GM18498 (cell line): Measurements from ENCODE around the gene EFNA2.

Experiments
- ATAC-seq: cut with Tn5 transposase; IDR thresholded peaks from one replicate; pipeline ENCODE4 v1.9.1; 2021; ENCODE audit warnings: mild to moderate bottlenecking, moderate library complexity; ENCODE audit not compliant: unreplicated experiment

The EFNA2 gene

DNA sequence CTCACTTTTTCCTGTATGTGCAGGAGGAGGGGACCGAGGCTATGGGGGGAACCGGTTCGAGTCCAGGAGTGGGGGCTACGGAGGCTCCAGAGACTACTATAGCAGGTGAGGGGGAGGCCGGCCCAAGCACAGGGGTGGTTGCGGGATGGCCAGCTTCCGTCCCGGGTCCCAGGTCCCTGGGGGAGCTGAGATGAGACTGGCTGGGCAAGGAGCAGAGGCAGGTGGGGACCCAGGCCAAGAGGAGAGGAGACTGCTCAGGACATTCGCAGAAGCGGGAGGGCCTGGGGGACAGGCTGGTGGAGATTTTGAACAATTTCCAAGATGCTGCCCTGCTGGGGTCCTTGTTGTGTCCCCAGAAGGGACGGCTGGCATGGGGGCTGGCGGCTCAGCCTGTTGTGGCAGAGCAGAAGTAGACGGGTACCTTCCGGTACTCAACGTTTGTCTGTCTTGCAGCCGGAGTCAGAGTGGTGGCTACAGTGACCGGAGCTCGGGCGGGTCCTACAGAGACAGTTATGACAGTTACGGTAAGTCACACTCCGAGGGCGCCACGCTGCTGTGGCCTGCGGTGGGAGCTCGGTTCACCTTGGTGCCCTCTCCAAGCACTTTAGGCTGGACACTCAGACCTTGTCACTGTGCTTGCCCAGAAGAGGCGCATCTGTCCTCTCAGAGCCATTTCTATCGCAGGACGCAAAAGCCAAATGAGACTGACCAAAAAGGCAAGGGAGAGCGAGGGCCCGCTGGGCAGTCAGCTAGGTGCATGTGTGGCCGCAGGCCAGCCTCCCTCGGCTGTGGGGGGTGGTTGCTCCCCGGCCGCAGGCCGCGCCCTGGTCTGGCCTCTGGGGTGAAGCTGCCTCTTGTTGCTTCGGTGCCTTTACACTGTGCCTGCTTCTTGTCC lies 13.9 kb upstream of the EFNA2 start:
- no peak for ATAC-seq

DNA sequence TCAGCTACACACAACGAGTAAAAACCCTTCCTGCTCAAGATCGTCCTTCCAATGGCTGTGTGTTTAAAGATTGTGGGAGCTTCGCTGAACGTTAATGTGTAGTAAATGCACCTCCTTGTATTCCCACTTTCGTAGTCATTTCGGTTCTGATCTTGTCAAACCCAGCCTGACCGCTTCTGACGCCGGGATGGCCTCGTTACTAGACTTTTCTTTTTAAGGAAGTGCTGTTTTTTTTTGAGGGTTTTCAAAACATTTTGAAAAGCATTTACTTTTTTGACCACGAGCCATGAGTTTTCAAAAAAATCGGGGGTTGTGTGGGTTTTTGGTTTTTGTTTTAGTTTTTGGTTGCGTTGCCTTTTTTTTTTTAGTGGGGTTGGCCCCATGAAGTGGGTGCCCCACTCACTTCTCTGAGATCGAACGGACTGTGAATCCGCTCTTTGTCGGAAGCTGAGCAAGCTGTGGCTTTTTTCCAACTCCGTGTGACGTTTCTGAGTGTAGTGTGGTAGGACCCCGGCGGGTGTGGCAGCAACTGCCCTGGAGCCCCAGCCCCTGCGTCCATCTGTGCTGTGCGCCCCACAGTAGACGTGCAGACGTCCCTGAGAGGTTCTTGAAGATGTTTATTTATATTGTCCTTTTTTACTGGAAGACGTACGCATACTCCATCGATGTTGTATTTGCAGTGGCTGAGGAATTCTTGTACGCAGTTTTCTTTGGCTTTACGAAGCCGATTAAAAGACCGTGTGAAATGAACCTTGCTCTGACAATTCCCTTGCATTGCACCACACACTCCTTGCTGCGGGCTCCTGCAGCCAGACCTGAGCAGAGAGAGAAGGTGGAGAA lies 13.0 kb upstream of the EFNA2 start:
- no peak for ATAC-seq

DNA sequence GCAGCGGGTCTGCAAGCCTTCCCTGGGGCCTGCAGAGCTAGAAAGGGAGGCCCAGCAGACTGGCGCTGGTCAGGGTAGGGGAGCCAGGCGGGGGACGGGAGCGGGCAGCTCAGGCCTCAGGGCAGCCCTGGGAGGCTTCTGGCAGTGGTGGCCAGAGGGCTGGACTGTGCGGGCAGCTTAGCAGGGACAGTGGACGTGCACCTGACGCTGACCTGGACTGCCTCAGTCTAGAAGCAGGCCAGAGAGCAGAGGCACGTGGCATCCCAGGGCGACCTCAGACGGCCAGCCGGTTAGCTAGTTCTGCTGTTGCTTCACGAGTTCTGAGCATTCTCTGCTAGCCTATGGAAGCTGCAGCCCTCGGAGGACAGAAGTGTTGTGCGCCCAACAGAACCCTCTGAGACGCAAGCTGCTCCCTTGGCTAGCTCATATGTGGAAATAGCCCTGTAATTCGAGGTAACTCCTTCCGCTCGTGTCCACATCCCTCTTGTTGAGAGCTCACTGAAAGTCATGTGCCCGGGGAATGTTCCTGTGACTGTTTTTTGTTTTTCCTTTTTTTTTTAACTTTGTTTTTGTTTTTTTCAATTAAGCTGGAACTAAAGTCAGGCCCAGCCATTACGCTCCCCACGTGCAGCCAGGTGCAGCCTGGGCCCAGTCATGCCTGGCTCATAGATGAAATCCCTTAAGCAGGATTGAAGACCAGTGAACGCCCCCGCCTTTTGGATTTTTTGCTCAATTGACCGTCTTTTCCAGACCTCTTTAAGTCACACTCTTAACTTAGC lies 12.2 kb upstream of the EFNA2 start:
- ATAC-seq = no peak

DNA sequence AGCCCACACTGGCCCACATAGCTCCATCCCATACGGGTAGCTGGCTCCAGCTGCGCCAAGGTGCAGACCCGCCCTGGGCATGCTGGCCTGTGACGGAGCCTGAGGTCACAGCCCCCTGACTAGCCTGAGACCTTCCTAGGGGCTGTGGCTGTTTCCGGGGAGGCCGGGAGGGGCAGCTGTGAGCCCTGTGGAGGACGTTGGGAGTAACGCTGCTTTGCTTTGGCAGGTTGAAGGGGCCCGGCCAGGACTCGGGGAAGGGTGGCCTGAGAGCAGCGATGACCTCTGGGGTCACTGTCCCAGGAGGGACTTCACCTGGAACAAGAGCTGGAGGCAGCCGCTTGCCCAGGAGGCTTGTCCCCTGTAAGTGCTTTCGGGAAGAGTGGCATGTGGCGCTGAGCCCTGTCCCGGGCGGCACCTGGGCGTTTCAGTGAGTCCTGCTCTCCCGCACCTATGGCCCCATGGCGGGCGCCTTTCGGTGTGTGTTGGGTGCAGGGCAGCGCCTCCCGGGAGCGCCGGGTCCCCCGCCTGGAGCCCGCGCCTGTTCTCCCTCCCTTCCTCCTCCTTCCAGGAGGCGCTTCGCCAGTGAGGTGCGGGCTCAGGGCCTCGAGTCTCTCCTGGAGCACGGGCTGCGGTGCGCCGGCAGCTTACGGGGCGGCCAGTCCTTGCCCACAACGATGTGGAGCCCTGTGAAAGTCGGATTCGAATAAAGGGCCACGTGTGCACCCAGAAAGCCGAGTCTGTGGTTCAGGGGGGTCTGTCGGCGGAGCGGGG lies 11.4 kb upstream of the EFNA2 start:
- ATAC-seq = no peak

DNA sequence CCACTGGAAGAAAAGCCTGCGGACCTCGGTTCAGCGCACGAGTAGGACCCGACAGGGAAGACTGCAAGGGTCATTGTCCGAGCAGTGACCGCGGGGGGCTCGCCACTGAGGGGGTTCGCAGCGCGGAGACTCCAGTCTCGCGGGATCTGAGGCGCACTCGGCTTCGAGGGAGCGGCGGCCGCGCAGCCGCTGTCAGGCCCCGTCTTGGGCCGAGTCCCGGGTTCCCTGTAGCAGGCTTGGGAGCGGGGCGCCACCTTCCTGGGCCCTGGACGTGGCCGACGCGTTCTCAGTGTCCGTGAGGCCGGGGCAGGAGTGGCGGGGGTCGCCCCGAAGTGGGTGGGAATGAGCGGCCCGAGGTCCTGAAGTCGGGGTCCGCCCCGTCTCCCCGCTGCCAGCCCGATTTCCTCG lies 10.8 kb upstream of the EFNA2 start:
- ATAC-seq = no peak

DNA sequence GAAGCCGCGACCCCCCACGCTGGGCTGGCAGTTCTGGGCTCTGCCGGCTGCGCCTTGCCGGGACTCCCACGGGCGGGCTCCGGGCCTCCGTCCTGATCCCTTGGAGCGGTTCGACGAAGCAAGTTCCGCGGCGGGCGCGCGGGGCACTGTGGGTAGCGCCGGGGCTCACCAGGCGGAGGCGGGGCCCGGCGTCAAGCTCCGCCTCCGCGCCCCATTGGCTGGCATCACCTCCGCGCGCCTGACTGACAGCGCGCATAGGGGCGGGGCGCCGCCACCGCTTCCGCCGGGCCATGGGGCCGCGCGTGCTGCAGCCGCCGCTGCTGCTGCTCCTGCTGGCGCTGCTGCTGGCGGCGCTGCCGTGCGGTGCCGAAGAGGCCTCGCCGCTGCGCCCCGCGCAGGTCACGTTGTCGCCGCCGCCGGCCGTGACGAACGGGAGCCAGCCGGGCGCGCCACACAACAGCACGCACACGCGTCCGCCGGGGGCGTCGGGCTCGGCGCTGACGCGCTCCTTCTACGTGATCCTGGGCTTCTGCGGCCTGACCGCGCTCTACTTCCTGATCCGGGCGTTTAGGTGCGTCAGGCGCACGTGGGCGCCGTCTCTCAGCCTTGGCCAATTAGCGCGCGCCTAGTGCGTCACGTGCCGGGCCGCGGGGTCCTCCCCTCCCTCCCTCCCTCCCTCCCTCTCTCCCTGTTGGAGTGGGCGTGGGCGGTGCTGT lies 10.3 kb upstream of the EFNA2 start, which contains the start of gene FAM174C:
FAM174C (plus strand) TSS at position 271 of the 716 bp plus-strand sequence; CDS start at position 291, 20 bp downstream.
- ATAC-seq = peak; percentile 76

DNA sequence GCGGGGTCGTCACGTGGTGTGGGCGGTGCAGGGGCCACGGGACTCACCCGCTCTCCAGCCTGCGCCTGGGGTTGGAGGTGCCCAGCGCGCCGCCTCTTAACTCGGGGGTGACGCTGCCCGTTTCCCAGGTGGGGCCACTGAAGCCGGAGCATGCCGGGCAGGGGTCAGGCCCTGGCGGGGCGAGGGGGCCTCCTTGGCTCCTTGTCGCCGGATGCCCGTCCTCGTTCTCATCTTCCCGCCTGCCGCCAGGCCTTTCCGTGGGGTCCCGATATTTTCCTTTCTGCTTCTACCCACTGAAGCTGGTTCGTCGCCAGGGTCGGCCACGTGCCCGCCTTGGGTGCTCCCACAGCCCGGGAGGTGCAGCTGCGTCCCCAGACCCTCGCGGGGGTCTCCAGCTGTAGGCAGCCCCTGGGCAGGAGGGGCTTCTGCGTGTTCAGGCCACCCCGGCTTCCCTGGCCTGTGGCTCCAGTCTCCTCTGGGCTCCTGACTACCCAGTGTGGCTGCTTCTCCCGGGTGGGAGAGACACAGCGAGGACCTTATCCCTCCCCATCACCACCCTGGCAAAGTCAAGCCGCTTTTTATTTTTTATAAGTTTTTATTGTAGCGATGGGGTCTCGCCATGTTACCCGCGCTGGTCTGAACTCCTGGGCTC lies 9.6 kb upstream of the EFNA2 start:
- no peak for ATAC-seq

DNA sequence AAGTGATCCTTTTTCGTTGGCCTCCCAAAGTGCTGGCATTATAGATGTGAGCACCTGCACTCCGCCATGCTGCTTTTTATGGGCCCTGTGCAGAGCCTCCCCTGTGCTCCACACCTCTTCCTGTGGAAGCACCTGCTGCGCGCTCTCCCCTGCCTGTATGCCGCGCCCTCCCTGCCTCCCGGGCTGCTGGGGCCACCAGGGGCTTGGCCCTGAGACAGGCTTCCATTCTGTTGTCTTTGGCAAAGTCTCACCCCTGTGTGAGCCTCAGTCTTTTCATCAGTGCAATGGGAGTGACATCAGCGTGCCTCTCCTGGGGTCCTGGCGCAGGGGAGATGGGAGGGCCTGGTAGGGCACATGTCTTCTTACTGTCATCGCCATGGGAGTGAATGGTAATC lies 9.0 kb upstream of the EFNA2 start:
- no peak for ATAC-seq

DNA sequence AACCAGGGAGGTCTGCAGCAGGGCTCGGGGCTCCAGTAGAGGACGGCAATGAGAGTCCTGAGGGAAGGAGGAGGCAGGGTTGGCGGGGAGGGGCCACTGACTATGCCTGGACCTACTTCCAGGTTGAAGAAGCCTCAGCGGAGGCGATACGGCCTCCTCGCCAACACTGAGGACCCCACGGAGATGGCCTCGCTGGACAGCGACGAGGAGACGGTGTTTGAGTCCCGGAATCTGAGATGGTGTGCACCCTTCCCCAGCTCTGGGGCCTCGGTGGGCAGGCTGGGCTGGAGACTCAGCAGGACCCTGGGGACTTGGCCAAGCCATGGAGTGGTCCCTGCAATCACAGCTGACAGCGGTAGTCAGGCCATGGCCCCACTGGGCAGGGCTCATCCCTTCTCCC lies 8.6 kb upstream of the EFNA2 start:
- no peak for ATAC-seq

DNA sequence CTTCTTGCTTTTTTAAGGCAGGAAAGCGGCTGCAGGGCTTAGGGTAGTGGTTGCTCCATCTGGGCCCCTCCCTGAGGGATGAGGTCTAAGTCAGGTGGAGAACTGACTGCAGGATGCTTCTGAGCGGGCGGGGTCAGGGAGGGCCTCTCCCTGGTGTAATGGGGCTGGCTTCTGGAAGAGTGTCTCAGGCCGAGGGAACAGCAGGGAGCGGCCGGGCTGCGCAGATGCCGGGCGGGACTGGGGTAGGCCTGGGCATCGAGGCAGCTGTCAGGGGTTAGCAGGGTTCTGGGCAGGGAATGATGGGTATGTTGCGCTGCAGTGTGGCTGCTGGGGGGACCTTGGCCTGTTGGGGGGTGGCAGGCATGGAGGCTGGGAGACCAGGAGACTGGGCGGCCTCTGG lies 7.6 kb upstream of the EFNA2 start:
- ATAC-seq = no peak

DNA sequence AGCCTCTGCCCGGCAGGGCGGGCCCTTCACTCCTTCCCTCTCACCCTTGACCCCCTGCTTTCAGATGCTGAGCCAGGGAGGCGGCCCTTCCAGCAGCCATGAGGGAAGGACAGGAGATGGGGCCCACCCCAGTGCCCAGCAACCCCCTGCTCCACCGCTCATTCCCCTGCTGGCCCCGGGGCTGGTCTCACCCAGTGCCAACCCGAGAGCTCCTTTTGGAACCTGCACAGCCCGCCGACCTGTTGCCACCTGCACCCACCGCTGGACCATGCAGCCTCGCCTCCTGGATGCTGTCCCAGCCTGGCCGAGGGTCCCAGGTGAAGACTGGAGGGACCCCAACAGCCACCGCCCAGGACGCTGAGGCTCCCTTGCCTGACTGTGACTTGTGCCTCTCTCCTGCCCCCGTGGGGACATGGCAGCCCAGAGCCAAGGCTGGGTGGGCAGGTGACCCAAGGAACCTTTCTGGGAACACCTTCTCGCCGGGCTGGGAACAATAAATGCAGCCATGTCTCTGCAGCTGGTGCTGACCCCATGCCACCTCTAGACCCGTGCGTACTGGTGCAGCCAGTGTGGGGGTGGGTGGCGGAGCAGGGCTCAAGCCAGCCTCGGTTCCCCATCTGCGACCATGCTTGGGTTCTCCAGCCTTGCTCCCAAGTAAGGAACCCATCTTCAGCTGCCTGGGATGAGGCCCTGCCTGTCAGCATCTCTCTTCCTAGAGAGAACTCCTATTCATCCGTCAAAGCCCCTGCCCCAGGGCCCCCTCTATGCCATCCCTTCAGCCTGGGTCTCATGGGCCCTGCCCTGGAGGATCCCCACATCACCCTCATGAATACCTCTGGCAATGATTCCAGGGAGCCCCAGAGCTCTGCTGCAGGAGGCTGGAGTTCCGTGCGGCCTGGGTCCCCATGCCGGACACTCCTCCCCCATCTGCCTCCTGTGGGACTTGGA lies 6.7 kb upstream of the EFNA2 start:
- ATAC-seq = no peak

DNA sequence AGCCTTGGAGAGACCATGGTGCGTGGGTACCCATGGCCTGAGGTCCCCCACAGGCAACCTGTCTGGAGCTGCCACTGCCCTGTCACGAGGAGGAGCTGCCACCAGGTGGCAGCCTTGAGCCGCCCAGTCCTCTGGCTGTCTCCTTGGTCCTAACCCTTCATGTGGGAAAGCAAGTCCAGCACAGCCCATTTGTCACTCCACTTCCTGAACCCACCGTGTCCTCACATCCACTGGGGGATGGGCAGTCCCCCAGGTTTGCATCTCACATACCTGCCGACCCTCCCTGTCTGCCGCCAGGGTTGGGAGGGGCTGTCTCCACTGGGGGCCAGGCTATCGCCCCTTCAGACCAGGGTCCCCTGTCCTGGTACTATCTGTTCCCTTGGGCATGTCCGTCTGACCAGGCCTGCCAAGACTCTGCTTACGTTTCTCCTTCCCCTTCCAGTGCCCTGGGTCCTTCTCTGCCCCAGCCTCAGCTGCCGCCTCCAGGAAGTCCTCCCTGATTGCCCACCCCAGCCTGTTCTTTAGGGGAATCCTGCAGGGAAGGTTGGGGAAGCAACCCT lies 5.8 kb upstream of the EFNA2 start:
- ATAC-seq = no peak

DNA sequence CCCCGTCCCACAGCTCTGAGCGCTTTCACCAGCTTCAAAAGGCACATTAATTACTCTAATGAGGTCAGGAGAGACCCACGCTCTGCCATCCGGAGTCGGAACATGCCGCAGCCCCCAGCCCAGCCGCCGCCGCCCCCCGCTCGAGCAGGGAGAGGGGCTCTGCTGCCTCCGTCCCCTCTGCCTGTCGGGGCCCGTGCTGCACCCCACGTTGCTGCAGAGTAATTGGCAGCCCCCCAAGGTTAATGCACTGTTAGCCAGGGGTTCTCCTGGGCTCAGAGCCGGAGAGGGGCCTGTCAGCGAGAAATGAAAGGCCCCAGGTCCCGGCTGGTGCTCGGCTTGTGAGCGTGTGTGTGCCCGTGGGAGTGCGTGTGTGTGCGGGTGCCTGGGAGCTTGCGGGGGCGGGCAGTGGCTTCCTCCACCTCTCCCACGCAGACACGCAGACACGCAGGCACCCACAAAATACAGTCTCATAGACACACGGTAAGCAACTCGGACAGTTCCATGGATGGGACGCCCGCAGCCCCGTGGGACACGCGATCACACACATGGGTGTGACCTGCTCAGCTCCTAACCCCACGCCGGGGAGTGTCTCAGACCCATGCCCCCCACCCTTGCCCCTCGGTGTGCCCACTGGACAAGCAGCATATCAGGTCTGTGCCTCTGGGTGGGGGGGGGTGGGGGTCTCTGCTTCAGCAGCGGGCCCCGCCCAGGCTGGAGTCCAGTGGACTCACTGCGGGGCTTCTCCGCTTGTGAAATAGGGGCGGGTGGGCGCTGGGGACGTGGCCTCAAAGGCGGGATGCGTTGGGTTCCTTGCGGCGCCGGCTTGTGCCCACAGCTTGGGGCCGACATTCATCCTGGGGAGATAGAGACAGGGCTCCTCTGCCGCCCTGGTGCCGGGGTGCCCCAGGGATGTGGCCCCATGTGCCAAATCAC lies 4.8 kb upstream of the EFNA2 start:
- ATAC-seq = no peak

DNA sequence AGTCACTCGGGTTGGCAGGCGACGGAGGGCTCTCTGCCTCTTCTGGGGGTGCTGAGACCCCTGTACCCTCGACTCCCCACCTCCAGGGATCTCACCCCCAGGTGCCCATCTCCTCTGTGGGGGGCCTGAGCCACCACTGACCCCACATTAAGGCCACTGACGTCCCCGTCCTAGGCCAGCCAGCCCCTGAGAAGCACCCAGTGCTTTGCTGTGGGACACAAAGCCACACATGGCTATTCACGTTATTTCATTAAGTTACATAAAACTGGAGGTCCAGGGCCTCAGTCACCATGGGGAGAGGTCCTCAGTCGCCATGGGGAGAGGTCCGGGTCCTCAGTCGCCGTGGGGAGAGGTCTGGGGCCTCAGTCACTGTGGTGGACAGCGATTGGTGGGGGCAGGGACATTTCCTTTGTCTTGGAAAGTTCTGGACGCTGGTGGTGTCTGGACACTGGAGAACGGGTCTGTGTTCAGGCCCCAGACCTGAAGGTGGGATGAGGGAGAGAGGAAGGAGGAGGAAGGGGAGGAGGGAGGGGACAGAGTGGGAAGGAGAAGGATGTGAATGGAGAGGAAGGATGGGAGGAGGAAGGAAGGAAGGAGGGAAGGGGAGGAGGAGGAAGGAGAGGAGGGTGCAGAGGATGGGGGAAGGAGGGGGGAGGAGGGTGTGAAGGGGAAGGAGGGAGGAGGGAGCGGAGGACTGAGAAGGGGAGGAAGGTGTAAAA lies 3.9 kb upstream of the EFNA2 start:
- ATAC-seq = no peak

DNA sequence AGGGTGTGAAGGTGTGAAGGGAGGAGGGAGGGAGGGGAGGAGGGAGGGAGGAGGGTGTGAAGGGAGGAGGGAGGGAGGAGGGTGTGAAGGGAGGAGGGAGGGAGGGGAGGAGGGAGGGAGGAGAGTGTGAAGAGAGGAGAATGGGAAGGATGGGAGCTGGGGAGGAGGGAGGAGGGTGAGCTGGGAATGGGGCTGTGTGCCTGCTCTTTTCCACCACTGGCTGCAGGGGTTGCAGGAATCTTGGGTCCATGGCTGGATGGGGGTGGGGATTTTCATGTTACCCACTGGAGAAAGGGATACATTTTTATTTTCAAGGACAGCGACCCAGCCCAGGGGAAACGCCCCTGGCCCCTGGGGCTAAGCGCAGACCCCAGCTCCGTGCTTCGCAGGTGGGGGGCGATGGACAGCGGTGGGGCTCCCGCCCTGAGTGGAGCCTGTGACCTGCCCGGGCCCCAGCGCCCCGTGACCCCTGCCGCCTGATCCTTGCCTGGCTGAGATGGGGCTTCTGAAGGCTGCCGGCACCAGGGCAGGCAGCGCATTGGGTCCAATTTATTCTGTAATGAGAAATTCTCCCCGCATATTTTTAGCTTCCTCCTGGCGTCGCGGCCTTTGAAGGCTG lies 3.0 kb upstream of the EFNA2 start:
- no peak for ATAC-seq
